GM19238 (cell line): ENCODE data around the gene PROM1.

Experiments
- DNase-seq: peaks from one replicate; pipeline ENCODE4 v3.0.0; 2011; ENCODE audit warnings: low spot score; ENCODE audit not compliant: insufficient read length

Gene PROM1

DNA sequence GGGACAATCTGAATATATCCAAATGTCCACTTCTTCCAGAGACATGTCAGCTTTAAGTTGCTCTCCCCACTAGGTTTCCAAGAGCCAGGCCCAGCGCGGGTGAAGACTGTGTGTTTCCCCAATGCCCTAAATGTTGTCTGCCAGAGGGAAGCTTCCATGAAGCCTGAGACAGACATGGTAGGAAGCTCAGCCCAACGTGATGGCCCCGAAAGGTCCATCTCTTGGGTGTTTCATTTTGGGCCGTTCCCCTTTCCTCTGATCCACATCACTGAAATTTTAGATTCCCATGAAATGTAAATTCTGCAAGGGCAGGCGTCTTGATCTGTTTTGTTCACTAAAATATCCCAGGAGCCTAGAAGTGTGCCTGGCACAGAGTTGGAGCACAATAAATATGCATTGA, 25.4 kb upstream of the PROM1 start:
- no peak for DNase-seq

DNA sequence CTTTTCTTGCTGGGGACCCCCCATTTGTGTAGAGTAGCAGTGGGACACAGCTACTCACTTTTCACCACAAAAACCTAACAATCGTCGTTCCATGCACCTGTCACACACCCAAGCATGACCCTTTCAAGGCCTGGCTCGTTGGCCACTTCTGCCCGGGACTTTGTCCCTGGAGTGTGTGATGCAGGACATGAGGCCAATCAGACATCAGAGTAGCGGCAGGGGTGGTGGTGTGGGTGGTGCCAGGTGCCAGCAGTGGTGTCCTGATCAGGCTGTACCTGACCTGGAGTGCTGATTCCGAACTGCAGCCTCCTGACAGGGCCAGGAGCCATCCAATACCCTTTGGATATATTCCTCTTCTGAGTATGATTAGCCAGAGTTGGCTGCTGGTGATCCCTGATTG, 23.1 kb upstream of the PROM1 start:
- no peak for DNase-seq

DNA sequence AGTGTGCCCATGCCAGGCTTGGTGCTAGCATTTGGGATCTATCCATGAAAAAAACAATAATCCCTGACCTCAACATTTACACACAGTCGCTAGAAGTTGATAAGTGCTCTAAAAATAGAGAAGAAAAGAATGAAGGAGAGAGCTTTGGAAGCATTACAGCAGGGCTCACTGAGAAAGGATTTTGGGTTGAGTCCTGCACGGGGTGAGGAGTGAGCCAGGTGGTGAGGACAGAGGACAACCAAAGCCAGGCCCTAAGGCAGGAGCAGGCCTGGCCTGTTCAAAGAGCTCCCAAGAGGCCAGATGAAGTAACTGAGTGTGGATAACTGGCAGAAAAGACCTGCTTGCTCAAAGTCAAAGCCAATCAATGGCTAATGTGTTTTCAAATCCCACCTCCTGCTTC, 20.7 kb upstream of the PROM1 start:
- no peak for DNase-seq

DNA sequence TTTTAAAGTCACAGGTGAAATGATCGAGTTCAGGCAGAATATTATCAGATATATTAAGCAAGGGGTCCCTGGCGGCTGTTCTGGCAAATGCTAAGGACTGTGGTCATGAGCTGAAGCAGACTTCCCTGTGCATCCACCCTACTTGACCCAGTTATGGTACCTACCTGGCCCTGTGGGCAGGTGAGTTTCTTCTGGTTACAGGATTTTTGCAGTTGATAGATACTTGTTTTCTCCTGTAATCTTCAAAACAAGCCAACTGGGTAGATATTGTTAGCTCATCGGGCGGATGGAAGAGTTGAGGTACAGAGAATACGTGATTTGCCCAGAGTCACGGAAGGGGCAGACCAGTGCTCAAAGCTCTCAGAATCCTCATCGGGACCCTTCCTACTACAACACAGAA, 18.5 kb upstream of the PROM1 start:
- no peak for DNase-seq

DNA sequence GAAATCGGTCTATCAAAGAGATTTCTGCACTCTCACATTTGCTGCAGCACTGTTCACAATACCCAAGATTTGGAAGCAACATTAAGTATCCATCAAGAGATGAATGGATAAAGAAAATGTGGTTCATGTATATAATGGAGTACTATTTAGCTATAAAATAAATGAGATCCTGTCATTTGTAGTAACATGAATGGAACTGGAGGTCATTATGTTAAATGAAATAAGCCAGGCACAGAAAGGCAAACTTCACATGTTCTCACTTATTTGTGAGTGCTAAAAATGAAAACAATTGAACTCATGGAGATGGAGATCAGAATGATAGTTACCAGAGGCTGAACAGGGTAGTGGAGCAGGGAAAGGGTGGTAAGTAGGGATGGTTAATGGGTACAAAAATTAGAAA, 17.0 kb upstream of the PROM1 start:
- no peak for DNase-seq

DNA sequence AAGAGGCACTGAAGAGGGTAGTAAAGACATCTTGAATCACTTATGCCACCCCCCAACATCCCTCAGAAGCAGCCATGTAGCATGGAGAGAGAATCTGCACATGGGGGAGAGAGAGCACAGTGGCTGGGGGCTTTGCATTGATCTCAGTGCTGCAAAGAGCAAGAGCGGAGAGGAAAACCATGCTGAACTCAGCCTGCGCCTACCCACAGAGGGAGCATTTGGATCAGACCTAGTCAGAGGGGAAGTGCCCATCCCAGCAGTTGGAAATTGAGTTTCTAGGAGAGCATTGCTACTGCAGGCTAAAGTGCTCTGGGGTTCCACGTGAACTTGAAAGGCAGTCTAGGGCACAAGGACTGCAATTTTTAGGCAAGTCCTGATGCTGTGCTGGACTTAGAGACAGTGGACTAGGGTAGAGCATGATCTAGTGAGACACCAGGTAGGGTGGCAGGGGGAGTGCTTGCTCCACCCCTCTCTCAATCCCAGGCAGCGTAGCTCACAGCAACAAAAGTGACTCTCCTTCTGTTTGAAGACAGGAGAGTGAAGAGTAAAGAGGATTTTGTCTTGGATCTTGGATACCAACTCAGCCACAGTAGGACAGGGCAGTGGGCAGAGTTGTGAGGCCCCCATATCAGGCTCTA, 9.0 kb upstream of the PROM1 start:
- no peak for DNase-seq

DNA sequence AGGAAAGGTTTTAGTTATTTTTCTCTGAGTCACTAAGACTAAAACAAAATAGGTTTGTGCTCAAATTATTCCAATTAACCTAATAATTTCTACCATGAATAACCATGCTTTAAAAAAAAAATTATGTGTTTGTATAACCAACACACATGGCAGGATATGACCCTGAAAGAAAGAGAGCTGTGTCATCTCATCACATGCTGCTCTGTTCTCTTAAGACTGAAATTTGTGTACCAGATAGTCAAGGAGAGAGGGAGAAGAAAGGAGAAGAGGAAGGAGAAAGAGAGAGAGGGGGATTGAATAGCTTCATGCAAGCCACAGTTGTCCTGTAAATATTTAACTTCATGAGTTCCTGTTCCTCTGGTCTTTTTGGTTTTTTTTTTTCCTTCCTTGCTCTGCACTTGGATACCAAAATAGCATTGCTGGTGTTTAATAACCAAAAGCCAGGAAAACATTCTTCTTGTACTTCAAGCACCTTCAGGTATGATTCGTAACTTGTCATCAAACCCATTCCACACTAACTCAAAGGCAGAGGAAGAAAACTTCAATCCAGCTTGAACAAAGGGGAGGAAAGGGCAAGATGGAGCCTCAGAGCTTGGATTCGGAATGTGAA, 6.4 kb upstream of the PROM1 start:
- no peak for DNase-seq

DNA sequence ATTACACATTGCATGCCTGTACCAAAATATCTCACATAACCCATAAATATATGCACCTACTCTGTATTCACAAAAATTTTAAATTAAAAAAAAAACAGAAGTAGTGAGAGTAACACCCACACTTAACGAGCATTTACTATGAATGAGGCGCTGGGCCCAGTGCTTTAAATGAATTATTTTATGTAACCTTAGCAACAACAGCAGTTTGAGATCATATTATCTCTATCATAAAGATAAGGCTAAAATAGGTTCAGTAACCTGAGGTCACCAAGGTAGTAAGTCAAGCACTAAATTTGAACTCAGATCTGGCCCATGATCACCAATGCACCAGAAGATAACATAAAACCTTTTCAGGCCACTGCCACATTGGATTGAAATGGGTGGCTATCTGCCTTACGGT, 5.3 kb upstream of the PROM1 start:
- no peak for DNase-seq

DNA sequence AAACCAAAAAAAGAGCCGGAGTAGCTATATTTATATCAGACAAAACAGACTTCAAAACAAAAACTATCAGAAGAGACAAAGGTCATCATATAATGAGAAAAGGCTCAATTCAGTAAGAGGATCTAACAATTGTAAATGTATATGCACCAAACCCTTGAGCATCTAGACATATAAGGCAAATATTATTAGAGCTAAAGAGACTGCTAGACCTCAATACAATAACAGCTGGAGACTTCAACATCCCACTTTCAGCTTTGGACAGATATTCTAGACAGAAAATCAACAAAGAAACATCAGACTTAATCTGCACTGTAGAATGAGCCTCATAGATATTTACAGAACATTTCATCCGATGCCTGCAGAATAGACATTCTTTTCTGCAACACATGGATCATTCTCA, 4.8 kb upstream of the PROM1 start:
- no peak for DNase-seq

DNA sequence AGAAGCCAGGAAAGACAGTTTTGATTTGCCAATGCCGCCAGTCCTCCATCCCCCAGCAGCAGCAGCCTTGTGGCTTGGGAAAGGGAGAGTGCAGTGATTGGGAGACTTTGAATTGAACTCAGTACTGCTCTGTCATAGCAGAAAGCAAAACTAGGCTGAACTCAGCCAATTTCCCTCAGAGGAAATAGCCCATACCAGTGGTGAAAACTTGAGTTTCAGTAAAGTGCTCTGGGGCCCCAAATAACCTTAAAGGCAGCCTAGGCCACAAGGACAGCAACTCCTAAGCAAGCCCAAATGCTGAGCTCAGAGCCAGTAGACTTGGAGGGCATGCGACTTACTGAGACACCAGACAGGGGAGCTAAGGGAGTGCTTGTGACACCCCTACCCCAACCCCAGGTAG, 2.0 kb upstream of the PROM1 start:
- no peak for DNase-seq

DNA sequence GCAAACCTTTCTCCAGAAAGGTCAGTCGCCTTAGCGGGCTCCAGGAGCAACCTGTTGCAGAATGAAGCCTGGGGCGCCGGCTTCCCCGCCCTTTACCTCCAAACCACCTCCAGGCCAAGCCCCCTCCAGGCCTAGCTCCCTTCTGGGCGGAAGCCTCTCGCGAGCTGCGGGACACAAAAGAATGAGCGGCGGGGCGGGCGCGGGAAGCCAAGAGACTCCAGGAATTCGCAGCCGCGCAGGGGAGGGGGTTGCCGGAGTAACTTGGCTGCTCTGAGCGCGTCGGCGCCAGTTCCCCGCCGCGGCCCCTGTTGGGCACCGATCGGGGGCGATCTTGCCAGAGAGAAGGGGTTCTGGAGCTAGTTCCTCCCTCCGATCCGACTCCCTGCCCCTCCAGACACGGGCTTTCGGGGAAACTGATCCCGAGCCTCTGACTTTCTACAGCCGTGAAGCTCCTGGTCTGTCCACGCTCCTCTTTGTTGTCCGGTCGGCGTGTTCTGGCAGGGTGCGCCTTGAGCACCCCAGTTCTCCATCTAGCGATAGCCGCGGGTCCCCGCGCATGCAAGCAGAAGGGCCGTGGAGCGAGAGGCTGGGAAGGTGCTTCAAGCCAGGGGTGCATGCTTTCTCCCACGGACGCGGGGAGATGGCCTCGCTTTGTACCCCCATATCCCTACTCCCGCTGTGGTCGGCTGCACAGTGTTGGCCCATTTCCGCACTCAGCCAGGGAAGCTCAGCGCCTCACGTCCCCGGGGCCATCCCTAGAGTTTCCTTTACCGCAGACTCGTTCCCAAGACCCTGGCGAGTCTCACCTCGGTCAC, 1.2 kb downstream of the PROM1 start:
- DNase-seq: no peak

DNA sequence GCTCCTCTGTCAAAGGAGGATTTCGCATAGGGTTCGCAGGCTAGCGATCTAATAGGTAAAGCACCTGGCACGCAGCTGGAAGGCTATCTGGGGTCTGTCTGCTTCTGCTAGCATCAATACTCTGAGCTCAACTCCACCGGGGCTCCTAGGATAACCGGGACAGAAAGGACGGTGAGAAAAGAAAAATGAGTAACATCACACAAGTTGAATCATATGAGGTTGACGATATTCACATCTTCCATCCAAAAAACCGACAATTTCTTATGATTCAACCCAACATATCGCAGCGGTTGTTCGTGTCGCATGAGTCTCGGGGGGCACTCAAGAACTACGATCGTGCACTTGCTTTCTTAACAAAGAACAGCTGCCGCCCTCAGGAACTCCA, 1.8 kb downstream of the PROM1 start:
- no peak for DNase-seq

DNA sequence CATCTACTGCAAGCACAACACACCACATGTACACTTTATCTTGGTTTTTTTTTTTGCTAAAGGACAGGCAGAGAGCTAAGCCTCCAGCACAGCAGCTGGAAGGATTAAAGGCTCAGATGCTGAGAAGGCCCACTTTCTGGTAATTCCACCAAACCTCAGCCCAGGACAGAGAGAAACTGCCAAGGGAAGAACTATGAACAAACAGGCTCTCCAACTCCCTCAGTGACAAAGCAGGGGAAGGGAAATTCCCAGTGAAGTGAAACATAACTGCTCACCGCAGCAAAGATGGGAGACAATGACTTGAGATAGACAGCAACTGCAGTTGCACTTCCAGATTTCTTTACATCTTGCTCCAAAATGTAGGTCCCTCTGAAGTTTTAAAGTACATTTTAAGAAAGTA, 4.8 kb downstream of the PROM1 start:
- peak; percentile 15 for DNase-seq

DNA sequence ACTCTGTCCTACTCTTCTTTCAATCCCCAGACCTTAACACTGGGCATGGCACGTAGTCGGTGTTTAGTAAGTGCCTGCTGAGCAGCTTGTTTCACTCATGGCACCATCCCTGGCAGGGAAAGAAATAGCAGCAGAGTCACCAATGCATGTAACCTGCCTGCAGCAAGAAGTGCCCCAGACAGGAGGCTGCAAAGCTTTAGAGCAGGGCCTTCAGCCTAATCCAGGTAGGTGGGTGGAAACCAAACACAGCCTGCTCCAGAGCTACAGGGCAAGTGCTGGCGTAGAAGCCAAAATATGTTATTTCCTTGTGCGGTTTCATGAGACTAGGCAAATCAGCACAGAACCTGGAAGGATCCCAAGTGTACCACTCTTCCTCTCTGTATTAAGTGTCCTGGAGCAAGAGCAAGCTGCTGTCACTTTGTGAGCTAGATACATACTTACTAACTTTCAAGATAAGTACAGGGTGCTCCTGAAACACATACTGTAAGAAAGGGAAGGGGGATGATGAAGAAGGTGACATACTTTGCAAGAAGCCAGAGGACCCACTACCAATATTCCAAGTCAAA, 5.5 kb downstream of the PROM1 start:
- no peak for DNase-seq

DNA sequence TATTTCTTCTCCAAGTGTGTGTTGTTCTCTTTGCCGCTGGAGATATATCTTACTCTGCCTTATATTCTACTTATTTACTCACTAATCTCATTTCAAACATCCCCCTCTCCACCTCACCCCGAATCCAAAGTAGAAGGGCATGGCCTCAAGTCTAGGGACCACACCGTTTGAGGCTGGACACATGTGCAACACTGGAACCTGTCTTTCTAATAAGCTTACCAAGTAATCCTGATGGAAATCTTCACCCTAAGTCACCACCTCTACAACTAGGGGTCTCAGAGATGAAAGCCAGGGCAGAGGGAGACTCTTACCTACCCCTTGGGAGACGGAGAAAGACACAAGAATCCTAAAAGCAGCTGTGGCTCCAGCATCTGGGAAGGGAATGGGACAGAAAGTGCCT, 6.0 kb downstream of the PROM1 start:
- no peak for DNase-seq

DNA sequence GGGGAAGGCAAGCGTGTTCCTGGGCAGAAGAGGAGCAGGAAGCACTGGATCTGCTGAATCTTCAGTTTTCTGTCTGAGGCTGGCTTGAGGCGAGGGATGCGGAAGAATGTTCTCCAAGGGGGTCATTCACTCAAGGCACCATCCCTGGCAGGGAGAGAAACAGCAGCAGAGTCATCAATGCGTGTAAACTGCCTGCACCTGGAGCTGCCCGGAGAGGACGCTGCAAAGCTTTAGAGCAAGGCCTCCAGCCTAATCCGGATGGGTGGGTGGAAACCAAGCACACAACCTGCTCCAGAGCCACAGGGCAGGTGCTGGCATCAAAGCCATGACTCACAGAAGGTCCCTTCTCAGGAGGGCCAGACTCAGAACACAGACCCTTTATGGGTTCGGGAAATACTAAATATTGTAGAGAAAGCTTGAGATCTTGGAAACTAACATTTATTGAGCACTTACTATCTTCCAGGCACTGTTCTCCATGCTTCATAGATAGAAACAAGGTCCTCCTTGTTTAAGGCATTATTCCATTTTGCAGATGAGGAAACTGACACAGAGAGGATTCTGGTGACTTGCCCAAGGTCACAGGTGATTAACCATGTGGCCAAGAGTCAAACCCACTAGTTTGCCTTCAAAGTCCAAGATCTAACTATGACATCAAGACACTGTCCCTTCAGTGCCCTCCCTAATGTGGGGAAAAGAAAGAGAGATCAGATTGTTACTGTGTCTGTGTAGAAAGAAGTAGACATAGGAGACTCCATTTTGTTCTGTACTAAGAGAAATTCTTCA, 7.7 kb downstream of the PROM1 start:
- DNase-seq: no peak

DNA sequence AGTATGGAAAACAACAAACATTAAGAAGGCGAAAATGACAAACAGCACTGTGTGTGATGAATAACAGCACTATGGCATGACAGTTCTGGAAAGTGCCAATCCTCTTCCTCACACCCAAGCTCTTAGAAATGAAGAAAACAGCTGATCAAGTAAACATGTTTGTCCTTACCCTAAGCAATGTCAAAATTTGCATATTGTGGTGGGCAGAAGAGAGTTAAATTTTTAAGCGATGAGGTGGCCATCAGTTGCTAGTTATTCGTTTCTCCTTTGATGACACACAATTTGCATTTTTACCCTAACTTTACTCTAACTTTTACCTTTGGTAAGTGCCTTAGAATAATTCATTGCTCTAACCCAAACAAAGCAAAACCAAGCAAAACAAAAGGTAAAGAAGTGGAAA, 8.8 kb downstream of the PROM1 start:
- DNase-seq: no peak

DNA sequence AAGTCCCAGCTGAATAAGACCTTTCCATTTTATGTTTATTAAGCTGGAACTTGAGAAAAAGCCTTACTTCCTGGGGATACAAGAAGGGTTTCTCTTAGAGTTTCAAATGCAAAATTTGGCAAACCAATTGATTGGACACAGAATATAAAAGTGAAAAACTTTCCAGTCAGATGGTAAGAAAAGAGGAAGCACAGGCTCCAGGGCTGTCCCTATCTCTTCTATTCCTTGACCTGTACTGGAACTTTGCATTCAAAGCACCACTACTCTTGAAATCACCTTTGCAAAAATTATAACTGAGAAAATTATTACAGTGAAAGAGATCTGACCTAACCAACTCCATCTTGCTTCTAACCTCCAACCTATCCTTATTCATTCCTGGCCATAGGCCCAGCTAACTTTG, 11.7 kb downstream of the PROM1 start:
- DNase-seq: no peak

DNA sequence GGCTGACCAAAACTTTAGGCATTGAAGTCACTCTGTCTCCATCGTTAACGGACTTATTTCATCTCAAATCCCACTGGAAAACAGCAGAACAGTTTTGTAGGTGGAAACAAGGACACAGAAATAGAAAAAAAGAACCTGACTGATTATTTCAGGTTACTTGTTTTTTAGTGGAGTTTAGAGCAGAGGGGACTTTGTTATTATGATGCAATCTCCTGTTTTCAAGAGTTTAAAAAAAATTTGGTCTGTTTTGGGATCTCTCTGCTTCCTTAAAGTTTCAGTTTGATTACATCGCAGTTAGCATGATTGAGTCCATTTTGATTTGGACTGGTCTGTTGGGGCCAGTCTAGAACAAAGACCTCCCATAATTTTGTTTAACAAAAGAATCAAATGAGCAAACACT, 13.6 kb downstream of the PROM1 start:
- no peak for DNase-seq

DNA sequence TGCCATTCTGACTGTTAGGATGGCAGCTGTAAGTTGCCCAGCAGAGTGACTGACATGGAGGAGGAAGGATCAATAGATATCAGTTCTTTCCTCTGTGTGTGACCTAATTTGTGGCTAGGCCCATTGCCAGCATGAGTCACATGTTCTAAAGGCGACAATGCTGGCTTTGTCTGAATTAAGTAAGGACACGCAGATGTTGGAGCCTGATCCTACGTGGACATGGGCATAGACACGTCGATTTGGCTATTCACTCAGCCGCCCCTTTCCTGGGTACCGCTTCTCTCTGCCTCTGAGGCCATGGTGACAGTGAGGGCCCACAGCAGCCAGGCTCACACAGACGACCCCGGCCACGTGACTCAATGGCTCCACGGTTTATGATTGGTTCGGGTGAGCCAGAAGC, 16.3 kb downstream of the PROM1 start:
- DNase-seq: no peak

DNA sequence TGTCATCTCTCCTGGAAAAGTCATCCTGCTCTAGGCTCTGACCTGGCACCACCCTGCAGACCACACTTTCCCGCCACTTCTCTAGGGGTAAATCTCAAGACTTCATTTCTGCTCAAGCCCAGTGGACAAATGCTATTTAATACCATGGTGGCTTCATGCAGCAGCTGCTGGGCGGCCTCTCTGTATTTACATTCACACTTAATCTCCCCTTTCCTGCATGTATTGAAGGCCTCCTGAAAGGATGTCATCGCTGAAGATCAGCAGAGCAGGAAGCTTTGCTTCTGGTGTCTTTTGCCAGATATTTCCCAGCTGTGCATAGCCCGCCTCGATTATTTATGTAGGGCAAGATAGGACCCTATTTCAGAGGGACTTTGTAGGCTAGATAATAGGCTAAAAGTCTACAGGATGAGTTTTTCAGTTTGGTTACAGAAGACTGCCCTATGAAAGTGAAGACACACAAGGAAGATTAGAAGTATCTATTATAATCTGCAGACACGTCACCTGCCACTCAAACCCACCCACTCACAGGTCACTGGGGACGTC, 17.2 kb downstream of the PROM1 start:
- no peak for DNase-seq

DNA sequence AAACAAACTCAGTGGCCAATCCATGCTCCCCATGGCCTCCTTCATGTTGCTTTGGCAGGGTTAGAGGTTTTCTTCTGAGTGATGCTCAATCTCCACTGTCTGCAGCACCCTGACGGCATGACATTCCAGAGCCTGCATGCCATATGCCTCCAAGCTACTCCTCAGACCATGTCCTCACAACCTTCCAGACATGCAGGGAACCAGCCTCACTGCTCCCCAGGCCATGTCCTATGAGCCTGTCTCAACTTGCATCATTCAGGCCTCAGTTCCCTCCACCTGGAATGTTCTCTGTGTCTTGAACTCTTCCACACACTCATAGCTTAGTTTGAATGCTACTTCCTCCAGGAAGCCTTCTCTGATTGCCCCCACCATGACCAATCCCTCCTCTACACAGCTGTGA, 18.8 kb downstream of the PROM1 start:
- DNase-seq: no peak
